Measurements from ENCODE around the gene ATXN7L3B. TPM values are rescaled to one million over a fixed set of nuclear protein-coding genes. Genes with fewer than 3 reads are reported as not detected.

The ATXN7L3B gene
- total and polyA plus RNA-seq, 2 donors (not counting 3 experiments of a cell fraction or from before 2014, with no cell fraction given) = 18.1 to 25.0 TPM

- H3K4me3 ChIP-seq (replicated peaks in 1 of 3; ENCODE audit: insufficient read depth in 1 of 3, low read depth in 1 of 3, low read length in 3 of 3) = no peak overlapping the region
- no peaks in the 10 kb centered on the region for H3K27me3 ChIP-seq (ENCODE audit: control insufficient read depth in 2 of 2, insufficient read depth in 2 of 2, low read length in 2 of 2)
- H2AFZ ChIP-seq (ENCODE audit: low read depth, low read length) = no peak overlapping the region
- no peaks in the 10 kb centered on the region for H4K20me1 ChIP-seq (replicated peaks; ENCODE audit: control insufficient read depth, extremely low read depth, insufficient read depth, low read length)
- ChIA-PET CTCF (no interaction called here), POLR2A (no interaction called here)
- BruUV-seq (replicated peaks) = no TSS peak
- H3K9me1 ChIP-seq (replicated peaks; ENCODE audit: control insufficient read depth, extremely low read depth, insufficient read depth, low read length) = no peaks in the 10 kb centered on the region
- TF ChIP-seq EZH2 (IDR thresholded peaks at IDR 0.05; ENCODE audit: borderline replicate concordance, low read depth, low read length, severe bottlenecking) (no peak), GATA2 (IDR thresholded peaks at IDR 0.05; ENCODE audit: insufficient read depth, insufficient read length, low read depth, low read length) (no peak), POLR2A (IDR thresholded peaks at IDR 0.05; ENCODE audit: low read depth, low read length) (no peak), POLR2AphosphoS5 (IDR thresholded peaks at IDR 0.05; ENCODE audit: insufficient read depth, low read depth, low read length) (no peak), FOS (IDR thresholded peaks at IDR 0.05; ENCODE audit: borderline replicate concordance, insufficient read depth, low read length) (no peak), JUN (IDR thresholded peaks at IDR 0.05; ENCODE audit: borderline replicate concordance, insufficient read depth, insufficient read length, low read depth) (no peak), CTCF (IDR thresholded peaks at IDR 0.05; ENCODE audit: extremely low read depth in 1 of 2, insufficient read depth in 1 of 2, low read depth in 1 of 2, low read length in 2 of 2) (no peak), MYC (IDR thresholded peaks at IDR 0.05; ENCODE audit: low read depth, low read length) (no peak), MAX (IDR thresholded peaks at IDR 0.05; ENCODE audit: insufficient read depth, insufficient read length) (no peak)
- H3K36me3 ChIP-seq (ENCODE audit: control insufficient read depth in 2 of 2, extremely low read depth in 1 of 2, insufficient read depth in 2 of 2, low read length in 2 of 2) = no peaks in the 10 kb centered on the region
- no peaks in the 10 kb centered on the region for H3K4me1 ChIP-seq (ENCODE audit: control insufficient read depth, extremely low read depth, insufficient read depth, low read length)
- H3K79me2 ChIP-seq (ENCODE audit: control insufficient read depth, insufficient read depth, low read length) = no peaks in the 10 kb centered on the region
- no peak for FAIRE-seq
- DNase-seq (ENCODE audit: low read depth, low spot score) = no peak
- intact Hi-C loops (cut with micrococcal nuclease) (no loop called here), dilution Hi-C loops (cut with MboI; ENCODE audit: extremely low pct_ligation_motif_present, low sequenced_read_pairs) (no loop called here)
- H3K27ac ChIP-seq (ENCODE audit: insufficient read depth, low read depth, low read length) = no peak overlapping the region
- H3K4me2 ChIP-seq (ENCODE audit: insufficient read depth, low read length) = no peak overlapping the region
- no peaks in the 10 kb centered on the region for H3K9me3 ChIP-seq (replicated peaks; ENCODE audit: control insufficient read depth, insufficient read depth, low read length)
- H3K9ac ChIP-seq (replicated peaks; ENCODE audit: extremely low read depth, insufficient read depth, low read length) = no peak overlapping the region
Measured at GRCh38 chr12:74552201-74552600, 14.6 kb downstream of the ATXN7L3B start.

Data from endothelial cell of umbilical vein (primary cell).